Ovary (tissue), 3 donors: Measurements from ENCODE around the gene CCNA2.

Experiments
- POLR2A ChIP-seq: fragments of 450-650 bp; IDR thresholded peaks from one replicate; pipeline ENCODE4 v1.6.1; 2017; ENCODE audit warnings: antibody characterized with exemption, mild to moderate bottlenecking, moderate library complexity
- TF ChIP-seq, protein P1 (sequence below), 3 donors: fragments of 450-650 bp in 2 of 3; fragments of 200-600 bp in 1 of 3; IDR thresholded peaks; one replicate each; pipeline versions ENCODE4 v1.5.1 to v1.8.0; 2016 to 2022; ENCODE audit warnings: antibody characterized with exemption in 3 of 3, mild to moderate bottlenecking in 1 of 3
- donor health status: DM: no; HTN: no; CAD: no.

DNA sequence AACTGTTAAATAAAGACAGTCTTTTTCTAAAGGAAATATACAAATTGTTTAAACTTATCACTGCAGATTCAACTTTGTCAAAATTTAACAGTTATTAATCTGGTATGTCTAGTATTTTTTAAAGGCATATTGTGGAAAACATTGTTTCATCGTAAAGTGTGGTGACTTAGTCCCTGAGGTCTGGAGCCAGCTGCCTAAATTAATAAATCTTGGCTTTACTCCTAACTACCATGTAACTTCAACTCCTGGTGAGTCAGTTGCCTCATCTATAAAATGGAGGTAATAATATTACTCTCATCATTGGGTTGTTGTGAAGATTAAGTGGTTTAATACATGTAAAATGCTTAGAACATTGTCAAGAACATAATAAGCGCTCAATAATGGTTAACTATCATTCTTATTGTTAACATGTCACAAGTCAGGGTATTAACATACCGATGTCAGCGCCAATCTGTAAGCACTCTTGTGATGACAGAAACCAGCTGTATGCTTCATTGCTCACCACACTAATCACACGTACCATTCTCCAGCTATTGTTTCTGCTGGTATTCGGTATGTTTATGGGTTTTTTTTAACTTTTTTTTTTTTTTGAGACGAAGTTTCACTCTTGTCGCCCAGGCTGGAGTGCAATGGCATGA is 44.6 kb downstream of the CCNA2 start:
- TF ChIP-seq, protein P1, sequence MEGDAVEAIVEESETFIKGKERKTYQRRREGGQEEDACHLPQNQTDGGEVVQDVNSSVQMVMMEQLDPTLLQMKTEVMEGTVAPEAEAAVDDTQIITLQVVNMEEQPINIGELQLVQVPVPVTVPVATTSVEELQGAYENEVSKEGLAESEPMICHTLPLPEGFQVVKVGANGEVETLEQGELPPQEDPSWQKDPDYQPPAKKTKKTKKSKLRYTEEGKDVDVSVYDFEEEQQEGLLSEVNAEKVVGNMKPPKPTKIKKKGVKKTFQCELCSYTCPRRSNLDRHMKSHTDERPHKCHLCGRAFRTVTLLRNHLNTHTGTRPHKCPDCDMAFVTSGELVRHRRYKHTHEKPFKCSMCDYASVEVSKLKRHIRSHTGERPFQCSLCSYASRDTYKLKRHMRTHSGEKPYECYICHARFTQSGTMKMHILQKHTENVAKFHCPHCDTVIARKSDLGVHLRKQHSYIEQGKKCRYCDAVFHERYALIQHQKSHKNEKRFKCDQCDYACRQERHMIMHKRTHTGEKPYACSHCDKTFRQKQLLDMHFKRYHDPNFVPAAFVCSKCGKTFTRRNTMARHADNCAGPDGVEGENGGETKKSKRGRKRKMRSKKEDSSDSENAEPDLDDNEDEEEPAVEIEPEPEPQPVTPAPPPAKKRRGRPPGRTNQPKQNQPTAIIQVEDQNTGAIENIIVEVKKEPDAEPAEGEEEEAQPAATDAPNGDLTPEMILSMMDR (IDR thresholded peaks at IDR 0.05): no peak
- TF ChIP-seq POLR2A: no peak
